GF-D8 (cell line): ENCODE results near the gene ABCC10.
"Not testable (repeated sequence)": the region's sequence is repeated elsewhere in the genome, so short reads cannot be mapped to it uniquely, and the experiment has no call there.

ENCODE experiments used
- DNase-seq: peaks from one replicate; lab custom pipeline; 2025; lab: John Stamatoyannopoulos, UW

The ABCC10 gene

DNA sequence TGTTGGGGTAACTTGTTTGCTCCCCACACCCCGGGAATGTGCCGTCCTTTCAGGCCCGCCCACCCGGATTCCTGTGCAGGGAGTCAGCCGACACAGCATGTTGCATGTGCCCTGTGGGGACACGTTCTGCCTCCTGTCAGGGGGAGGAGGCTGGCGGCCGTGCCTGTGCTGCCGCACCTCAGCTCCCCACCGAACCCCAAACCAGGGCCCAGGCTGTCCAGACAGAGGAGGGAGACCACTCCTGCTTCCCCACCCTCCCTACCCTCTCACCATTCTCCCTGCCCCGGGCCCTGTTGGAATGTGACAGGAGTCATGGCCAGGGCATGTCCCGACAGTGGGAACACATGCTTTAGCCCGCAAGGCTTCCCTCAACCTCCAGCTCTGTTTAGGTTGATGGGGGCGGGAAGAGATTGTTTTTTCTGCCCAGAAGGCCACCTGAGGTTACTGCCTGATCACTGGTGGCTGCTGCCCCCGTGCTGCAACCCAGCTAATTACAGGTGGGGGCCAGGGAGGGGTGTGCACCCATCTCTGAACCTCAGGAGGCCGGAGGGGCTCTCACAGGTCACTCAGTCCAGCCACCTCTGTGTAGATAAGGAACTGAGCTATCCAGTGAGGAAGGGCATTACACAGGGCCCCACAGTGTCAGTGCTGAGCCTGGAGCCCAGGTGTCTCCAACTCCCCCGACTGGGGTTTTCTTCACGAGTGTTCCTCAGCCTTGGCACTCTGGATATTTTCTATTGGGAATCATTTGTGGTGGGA lies 69.2 kb downstream of the ABCC10 start:
- no peak for DNase-seq

DNA sequence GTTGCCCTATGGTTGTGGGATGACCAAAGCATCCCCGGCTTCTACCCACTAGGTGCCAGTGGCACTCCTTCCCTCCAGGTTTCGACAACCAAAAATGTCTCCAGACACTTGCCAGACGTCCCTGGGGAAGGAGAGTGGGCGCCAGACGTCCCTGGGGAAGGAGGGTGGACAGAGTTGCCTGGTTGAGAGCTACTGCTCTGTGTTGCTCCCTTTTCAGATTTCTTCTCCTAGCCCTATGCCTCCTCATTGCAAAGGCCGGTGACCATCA lies 69.7 kb downstream of the ABCC10 start:
- no peak for DNase-seq

DNA sequence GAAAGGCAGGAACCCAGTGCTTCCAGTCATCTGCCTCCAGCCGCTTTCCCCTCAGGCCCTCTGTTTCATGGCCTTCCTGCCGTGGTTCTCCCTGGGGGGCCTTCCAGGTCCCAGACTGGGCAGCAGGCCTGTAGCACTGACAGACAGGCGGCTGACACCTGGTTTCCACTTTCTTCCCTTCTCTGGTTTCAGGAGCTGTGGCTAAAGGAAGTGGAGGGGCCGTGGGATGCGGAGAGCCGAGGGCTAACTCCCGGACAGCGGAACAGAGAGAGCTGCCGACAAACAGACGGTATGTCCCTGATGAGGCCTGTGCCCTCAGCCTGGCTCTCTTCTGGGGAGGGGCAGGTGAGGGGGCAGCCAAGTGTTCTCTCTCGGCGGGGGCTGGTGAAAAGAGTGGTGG lies 70.3 kb downstream of the ABCC10 start:
- DNase-seq: no peak

DNA sequence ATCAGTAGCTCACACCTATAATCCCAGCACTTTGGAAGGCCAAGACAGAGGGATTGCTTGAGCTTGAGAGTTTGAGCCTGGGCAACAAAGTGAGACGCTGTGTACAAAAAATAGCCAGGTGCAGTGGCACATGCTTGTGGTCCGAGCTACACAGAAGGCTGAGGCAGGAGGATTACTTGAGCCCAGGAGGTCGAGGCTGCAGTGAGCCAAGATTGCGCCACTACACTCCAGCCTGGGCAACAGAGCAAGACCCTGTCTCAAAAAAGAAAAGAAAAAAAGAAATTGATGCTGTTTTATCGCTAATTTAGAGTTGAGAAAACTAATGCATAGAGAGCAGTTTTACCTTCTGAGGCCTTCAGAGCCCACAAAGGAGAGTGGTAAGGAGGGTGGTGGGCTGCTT lies 71.0 kb downstream of the ABCC10 start:
- DNase-seq: not testable (repeated sequence)

DNA sequence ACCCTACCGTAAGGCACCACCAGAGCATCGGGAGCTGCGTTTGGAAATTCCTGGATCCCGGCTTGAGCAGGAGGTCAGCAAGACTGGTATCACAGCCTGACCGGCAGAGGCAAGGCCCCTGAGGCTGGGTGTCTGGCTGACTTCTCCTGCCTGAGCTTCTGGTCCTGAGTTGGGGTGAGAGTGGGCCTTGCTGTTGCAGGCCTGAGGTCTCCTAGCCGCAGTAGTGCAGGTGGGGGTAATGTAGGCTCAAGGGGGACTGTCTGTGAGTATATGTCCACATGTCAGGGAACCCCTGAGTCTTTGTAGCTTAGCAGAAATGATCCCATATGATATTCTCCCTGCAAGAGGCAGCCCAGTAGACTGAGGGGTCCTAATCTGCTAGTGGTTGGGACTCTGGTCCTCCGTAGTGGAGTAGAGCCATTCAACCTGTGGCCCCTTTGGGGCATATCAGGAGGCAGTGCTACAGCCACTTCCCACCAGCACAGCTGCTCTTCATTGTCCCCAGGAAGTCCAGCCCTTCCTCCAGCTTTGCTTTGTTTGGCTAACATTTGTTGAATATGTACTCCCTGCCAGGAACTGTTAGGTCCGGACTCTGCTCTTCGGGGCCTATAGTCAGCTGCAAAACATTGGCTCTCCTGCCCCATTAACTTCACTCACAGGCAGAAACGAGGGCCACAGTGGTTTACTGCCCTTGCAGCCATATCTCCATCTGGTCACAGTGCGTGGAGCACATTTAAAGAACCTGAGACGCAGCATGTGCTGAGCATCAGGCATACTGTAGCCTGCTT lies 71.9 kb downstream of the ABCC10 start:
- no peak for DNase-seq
